Sigmoid colon (tissue), 4 donors: ENCODE measurements around the gene NOC4L.

Experiments used
- CTCF ChIP-seq, 4 experiments: fragments of 450-650 bp in 3 of 4; fragments of 200-600 bp in 1 of 4; IDR thresholded peaks; one replicate each; pipeline ENCODE4 v1.5.1; 2016 to 2019; ENCODE audit warnings: antibody characterized with exemption in 4 of 4, mild to moderate bottlenecking in 3 of 4, moderate library complexity in 2 of 4
- EP300 ChIP-seq, 4 donors: sonication (generic); formaldehyde crosslinking; IDR thresholded peaks; one replicate each; pipeline ENCODE4 v1.6.1; 2017; ENCODE audit warnings: antibody characterized with exemption in 4 of 4
- POLR2A ChIP-seq, 2 donors: fragments of 450-650 bp; IDR thresholded peaks; one replicate each; pipeline ENCODE4 v1.6.1; 2016; ENCODE audit warnings: antibody characterized with exemption in 2 of 2, mild to moderate bottlenecking in 2 of 2, moderate library complexity in 2 of 2

GRCh38 chr12:132139912-132140311 is 4.3 kb upstream of the NOC4L start:
- TF ChIP-seq CTCF (IDR thresholded peaks at IDR 0.05) = no peak
- no peak for TF ChIP-seq EP300 (IDR thresholded peaks at IDR 0.05)
- no peak for TF ChIP-seq POLR2A (IDR thresholded peaks at IDR 0.05)
